ENCODE measurements around the gene TESPA1. TPM values are rescaled to one million over a fixed set of nuclear protein-coding genes. Genes with fewer than 3 reads are reported as not detected.

The TESPA1 gene
- polyA plus RNA-seq, 4 donors, result 0.24 to 0.64 (median 0.47) TPM

Other genes starting within 250 kb of the TESPA1 start
- under 1 TPM in 1 of 4 donors, not detected in 3; 0.39 TPM for gene MUCL1, start 130.2 kb downstream of the TESPA1 start, polyA plus RNA-seq (ENCODE audit: insufficient read length in 4 of 4)
- gene NEUROD4, start 35.2 kb upstream of the TESPA1 start, polyA plus RNA-seq (ENCODE audit: insufficient read length in 4 of 4), result not detected
- not detected for gene OR9K2, start 141.6 kb upstream of the TESPA1 start, polyA plus RNA-seq (ENCODE audit: insufficient read length in 4 of 4)
- gene OR10A7, start 236.3 kb upstream of the TESPA1 start, polyA plus RNA-seq (ENCODE audit: insufficient read length in 4 of 4), result not detected

All from left renal pelvis (tissue), 4 donors.